ENCODE data around the gene KCNK6. TPM values are rescaled to one million over a fixed set of nuclear protein-coding genes. Genes with fewer than 3 reads are reported as not detected.
"Not testable (repeated sequence)": the region's sequence is repeated elsewhere in the genome, so short reads cannot be mapped to it uniquely, and the experiment has no call there.

Gene KCNK6
- total RNA-seq, 2 experiments from 2014 or later, result 13.5 to 13.7 TPM

DNA sequence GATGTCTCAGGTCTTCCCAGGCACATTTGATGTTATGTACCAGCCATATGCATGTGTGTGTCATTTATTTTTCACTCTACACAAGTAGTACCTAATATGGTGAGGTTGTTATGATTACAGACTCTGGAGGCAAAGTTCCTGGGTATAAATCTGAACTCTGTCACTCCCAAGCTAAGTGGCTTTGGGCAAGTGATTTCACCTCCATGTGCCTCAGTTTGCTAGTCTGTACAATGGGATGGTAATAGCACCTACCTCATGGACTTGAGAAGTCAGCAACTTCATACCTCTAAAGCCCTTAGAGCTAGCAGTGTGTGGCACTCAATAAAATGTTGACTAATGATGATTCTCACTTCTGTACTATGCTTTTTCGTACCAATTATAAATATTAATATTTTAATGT, 12.1 kb downstream of the KCNK6 start:
- no peaks in the 10 kb centered on the region for H3K27me3 Mint-ChIP-seq (ENCODE audit: low read depth)
- H3K9me3 Mint-ChIP-seq (ENCODE audit: insufficient read depth), result no peaks in the 10 kb centered on the region
- no peak for ATAC-seq
- peaks cover 25% of the 10 kb centered on the region for H3K36me3 Mint-ChIP-seq (ENCODE audit: low read depth)
- peaks cover under 1% of the 10 kb centered on the region for H3K4me1 Mint-ChIP-seq (ENCODE audit: low read depth)
- H3K27ac Mint-ChIP-seq, result no peak overlapping the region
- CTCF ChIA-PET, result interaction anchor here (1.1 to 3.4 kb wide), 4 partner anchors 12 to 97 kb away, joined by 4 to 23 read pairs (median 8); partner anchors contain the start of gene KCNK6
- H3K4me3 Mint-ChIP-seq, result no peak overlapping the region
- POLR2A ChIA-PET, result interaction anchor here (0.6 kb wide), 1 partner anchor 64 kb away, joined by 3 read pairs; no protein-coding TSS in a partner anchor
- no peak for DNase-seq

DNA sequence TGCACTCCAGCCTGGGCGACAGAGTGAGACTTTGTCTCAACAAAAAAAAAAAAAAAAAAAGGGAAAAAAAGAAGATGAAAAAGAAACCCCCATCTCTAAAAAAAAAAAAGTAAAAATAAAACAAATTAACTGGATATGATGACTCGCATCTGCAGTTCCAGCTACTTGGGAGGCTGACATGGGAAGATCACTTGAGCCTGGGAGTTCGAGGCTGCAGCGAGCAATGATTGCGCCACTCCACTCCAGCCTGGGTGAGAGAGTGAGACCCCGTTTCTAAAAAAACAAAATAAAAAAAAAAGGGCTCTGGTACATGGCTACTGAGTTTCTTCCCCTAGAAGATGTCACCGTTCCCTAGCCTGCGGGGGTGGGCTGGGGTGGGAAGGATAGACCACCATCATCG, 13.6 kb downstream of the KCNK6 start:
- Mint-ChIP-seq H3K27me3 (ENCODE audit: low read depth) (no peaks in the 10 kb centered on the region), H3K9me3 (ENCODE audit: insufficient read depth) (no peaks in the 10 kb centered on the region), H3K36me3 (ENCODE audit: low read depth) (peaks cover 19% of the 10 kb centered on the region), H3K4me3 (no peak overlapping the region), H3K27ac (no peak overlapping the region), H3K4me1 (ENCODE audit: low read depth) (peaks cover 8% of the 10 kb centered on the region)
- no peak for ATAC-seq
- ChIA-PET POLR2A (no interaction called here), CTCF (interaction anchor here (0.9 to 3.4 kb wide), 5 partner anchors 11 to 98 kb away, joined by 3 to 23 read pairs (median 3); no protein-coding TSS in a partner anchor)
- no peak for DNase-seq

DNA sequence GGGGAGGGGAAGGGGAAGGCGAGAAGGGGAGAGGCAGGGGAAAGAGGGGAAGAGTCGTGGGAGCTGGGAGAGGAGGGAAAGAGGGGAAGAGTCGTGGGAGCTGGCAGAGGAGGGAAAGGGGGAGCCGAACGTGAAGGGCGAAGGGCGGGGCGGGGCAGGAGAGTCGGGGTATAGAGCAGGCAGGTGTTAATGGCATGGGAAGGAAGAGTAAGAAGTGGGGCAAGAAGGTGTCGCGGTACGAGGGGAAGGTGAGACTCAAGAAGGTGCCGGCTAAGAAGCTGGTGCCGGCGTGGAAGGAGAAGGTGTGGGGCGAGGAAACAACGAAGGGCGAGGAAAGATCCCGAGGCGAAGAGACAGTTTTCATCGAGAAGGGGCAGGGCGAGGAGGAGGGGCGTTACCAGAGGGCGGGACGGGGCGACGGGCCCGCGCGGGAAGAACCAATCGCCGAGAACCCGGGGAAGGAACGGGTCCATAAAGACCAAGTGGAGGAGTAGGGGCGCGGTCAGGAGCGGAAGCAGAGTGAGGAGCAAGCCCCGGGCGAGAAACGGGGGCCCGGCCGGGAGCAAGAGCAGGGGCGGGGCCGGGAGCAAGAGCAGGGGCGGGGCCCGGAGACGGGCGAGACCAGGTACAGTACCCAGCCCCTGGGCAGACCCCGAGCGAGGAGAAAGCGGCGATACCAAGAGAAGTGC, 16.4 kb downstream of the KCNK6 start:
- DNase-seq (peak; percentile 96), ATAC-seq (peak; percentile 83)
- Mint-ChIP-seq H3K4me3 (peak overlapping the region; percentile 87), H3K36me3 (ENCODE audit: low read depth) (peaks cover 12% of the 10 kb centered on the region), H3K27ac (peak overlapping the region; percentile 98), H3K4me1 (ENCODE audit: low read depth) (peaks cover 11% of the 10 kb centered on the region), H3K9me3 (ENCODE audit: insufficient read depth) (no peaks in the 10 kb centered on the region), H3K27me3 (ENCODE audit: low read depth) (no peaks in the 10 kb centered on the region)
- CTCF ChIA-PET, result interaction anchor here (0.6 to 3.0 kb wide), 23 partner anchors 10 to 434 kb away, joined by 3 to 27 read pairs (median 4); partner anchors contain the start of genes C19orf33, FAM98C, GGN and KCNK6
- POLR2A ChIA-PET, result interaction anchor here (0.7 to 1.0 kb wide), 6 partner anchors 12 to 48 kb away, joined by 3 to 19 read pairs (median 3); partner anchors contain the start of gene PSMD8

DNA sequence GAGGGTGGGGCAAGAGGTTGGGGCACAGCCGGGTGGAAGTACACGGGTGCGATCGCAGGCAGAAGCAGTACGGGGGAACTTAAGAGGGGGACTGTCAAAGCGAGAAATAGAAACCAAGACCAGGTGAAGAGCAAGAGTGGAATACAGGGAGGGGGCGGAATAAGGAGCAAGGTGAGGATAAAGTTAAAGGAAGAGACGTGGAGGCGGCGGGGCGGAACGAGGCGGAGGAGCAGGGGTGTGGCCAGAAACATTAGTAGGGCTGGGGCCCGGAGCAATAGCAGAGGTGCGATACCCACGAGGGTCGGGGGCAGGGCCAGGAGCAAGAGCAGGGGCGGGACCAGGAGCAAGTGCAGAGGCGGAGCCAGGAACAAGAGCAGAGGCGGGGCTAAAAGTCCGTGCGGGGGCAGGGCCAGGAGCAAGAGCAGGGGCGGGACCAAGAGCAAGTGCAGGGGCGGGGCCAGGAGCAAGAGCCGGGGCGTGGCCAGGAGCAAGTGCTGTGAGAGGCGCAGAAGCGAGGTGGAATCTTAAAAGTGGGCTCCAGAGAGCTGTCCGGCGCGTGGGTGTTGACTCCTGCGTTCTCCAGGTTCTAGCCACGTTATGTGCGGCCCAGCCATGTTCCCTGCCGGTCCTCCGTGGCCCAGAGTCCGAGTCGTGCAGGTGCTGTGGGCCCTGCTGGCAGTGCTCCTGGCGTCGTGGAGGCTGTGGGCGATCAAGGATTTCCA, 17.2 kb downstream of the KCNK6 start:
- POLR2A ChIA-PET, result interaction anchor here (0.9 to 1.0 kb wide), 2 partner anchors 38 to 39 kb away, joined by 3 to 19 read pairs; partner anchors contain the start of gene PSMD8
- H3K27ac Mint-ChIP-seq, result peak overlapping the region; percentile 98
- ATAC-seq (peak; percentile 74), DNase-seq (peak; percentile 98)
- H3K27me3 Mint-ChIP-seq (ENCODE audit: low read depth), result no peaks in the 10 kb centered on the region
- peaks cover 11% of the 10 kb centered on the region for H3K4me1 Mint-ChIP-seq (ENCODE audit: low read depth)
- peak overlapping the region; percentile 87 for H3K4me3 Mint-ChIP-seq
- H3K36me3 Mint-ChIP-seq (ENCODE audit: low read depth), result peaks cover 12% of the 10 kb centered on the region
- no peaks in the 10 kb centered on the region for H3K9me3 Mint-ChIP-seq (ENCODE audit: insufficient read depth)
- CTCF ChIA-PET, result interaction anchor here (0.7 to 3.0 kb wide), 11 partner anchors 11 to 434 kb away, joined by 3 to 27 read pairs (median 8); partner anchors contain the start of genes PSMD8 and SPINT2

DNA sequence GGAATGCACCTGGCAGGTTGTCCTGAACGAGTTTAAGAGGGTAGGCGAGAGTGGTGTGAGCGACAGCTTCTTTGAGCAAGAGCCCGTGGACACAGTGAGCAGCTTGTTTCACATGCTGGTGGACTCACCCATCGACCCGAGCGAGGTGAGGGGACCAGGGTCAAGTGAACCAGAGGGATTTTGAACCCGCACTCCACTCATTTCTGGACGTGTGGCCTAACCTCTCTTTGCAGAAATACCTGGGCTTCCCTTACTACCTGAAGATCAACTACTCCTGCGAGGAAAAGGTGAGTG, 17.7 kb downstream of the KCNK6 start:
- H3K27me3 Mint-ChIP-seq (ENCODE audit: low read depth), result no peaks in the 10 kb centered on the region
- H3K4me3 Mint-ChIP-seq, result peak overlapping the region; percentile 87
- H3K36me3 Mint-ChIP-seq (ENCODE audit: low read depth), result peaks cover 12% of the 10 kb centered on the region
- ChIA-PET POLR2A (no interaction called here), CTCF (interaction anchor here (1.1 to 3.0 kb wide), 2 partner anchors 105 to 195 kb away, joined by 3 to 24 read pairs; no protein-coding TSS in a partner anchor)
- H3K27ac Mint-ChIP-seq, result peak overlapping the region; percentile 98
- no peak for ATAC-seq
- peaks cover 11% of the 10 kb centered on the region for H3K4me1 Mint-ChIP-seq (ENCODE audit: low read depth)
- no peaks in the 10 kb centered on the region for H3K9me3 Mint-ChIP-seq (ENCODE audit: insufficient read depth)
- no peak for DNase-seq

DNA sequence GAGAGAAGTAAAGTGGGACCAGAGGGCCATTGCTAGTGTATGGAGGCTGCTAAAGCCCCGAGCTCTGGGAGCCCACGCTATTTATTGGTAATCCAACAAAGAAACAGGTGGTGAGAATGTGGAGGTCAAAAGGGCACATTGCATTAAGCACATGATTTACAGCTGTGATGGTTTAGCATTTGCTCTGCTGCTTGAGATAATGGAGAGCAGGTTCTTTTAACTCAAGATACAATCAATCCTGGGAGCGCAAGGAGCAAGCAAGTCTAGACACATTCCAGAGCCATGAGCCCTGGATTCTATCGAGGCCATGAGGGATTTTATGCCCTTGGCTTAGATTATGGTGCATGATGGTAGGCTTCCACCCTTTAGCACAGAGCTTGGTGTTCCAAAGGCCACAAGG, 19.4 kb downstream of the KCNK6 start:
- DNase-seq; H3K9me3 Mint-ChIP-seq (ENCODE audit: insufficient read depth); ATAC-seq; H3K27me3 Mint-ChIP-seq (ENCODE audit: low read depth); H3K27ac Mint-ChIP-seq; H3K4me3 Mint-ChIP-seq: not testable (repeated sequence)
- ChIA-PET CTCF (interaction anchor here (1.4 kb wide), 1 partner anchor 105 kb away, joined by 3 read pairs; no protein-coding TSS in a partner anchor), POLR2A (interaction anchor here (1.5 kb wide), 1 partner anchor 36 kb away, joined by 7 read pairs; the partner anchor contains the start of gene PSMD8)
- peaks cover 11% of the 10 kb centered on the region for H3K4me1 Mint-ChIP-seq (ENCODE audit: low read depth)
- H3K36me3 Mint-ChIP-seq (ENCODE audit: low read depth), result peaks cover 14% of the 10 kb centered on the region

DNA sequence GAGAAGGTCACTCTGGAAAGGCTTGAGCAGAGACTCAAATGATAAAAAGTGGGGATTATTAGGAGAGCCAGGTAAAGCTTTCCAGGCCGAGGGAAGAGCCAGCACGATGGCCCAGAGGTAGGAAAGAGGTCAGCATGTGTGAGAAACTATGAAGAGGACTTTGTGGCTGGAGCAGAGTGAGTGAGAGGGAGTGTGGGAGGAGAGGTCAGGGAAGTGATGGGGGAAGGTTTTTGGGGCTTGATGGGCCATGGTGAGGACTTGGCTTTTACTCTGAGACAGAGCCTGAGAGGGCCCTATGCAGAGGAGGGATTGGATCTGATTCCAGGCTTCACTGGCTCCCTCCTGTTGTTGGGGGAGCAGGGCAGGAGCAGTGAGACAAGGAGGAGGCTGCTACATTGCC, 21.3 kb downstream of the KCNK6 start:
- ChIA-PET CTCF (no interaction called here), POLR2A (no interaction called here)
- H3K27ac Mint-ChIP-seq, result no peak overlapping the region
- ATAC-seq (no peak), DNase-seq (no peak)
- no peak overlapping the region for H3K4me3 Mint-ChIP-seq
- H3K4me1 Mint-ChIP-seq (ENCODE audit: low read depth), result peaks cover 11% of the 10 kb centered on the region
- no peaks in the 10 kb centered on the region for H3K27me3 Mint-ChIP-seq (ENCODE audit: low read depth)
- H3K36me3 Mint-ChIP-seq (ENCODE audit: low read depth), result peaks cover 14% of the 10 kb centered on the region
- no peaks in the 10 kb centered on the region for H3K9me3 Mint-ChIP-seq (ENCODE audit: insufficient read depth)

DNA sequence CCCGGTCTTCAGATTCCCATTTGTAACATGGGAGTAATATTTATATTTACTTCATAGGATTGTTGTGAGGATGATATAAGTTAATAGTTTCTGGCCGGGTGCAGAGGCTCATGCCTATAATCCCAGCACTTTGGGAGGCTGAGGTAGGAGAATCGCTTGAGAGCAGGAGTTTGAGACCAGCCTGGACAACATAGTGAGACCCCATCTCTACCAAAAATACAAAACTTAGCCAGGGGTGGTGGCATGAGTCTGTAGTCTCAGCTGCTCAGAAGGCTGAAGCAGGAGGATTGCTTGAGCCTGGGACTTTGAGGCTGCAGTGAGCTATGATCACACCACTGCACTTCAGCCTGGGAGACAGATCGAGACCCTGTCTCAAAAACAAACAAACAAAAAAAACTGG, 27.2 kb downstream of the KCNK6 start:
- no peak for DNase-seq
- ChIA-PET CTCF (no interaction called here), POLR2A (no interaction called here)
- Mint-ChIP-seq H3K9me3 (ENCODE audit: insufficient read depth) (no peaks in the 10 kb centered on the region), H3K4me3 (no peak overlapping the region), H3K27ac (no peak overlapping the region), H3K36me3 (ENCODE audit: low read depth) (peaks cover 3% of the 10 kb centered on the region), H3K27me3 (ENCODE audit: low read depth) (no peaks in the 10 kb centered on the region), H3K4me1 (ENCODE audit: low read depth) (no peaks in the 10 kb centered on the region)
- no peak for ATAC-seq

DNA sequence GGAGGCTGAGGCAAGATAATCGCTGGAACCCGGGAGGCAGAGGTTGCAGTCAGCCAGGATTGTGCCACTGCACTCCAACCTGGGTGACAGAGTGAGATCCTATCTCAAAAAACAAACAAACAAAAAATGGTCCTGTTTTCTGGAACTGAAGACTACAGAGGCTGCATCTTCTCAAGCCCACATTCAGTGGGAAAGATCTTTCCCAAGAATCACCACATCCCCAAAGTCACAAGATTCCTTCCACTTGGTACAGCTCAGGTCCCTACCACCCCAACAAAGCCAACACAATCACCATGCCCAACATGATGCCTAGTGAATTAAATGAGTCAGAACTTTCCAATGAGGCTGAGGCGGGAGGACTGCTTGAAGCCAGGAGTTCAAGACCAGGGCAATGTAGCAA, 31.2 kb downstream of the KCNK6 start:
- H3K4me1 Mint-ChIP-seq (ENCODE audit: low read depth), result no peaks in the 10 kb centered on the region
- DNase-seq (no peak), ATAC-seq (no peak)
- H3K36me3 Mint-ChIP-seq (ENCODE audit: low read depth), result no peaks in the 10 kb centered on the region
- POLR2A ChIA-PET, result interaction anchor here (1.1 kb wide), 1 partner anchor 11 kb away, joined by 3 read pairs; no protein-coding TSS in a partner anchor
- no peak overlapping the region for H3K4me3 Mint-ChIP-seq
- H3K9me3 Mint-ChIP-seq (ENCODE audit: insufficient read depth), result no peaks in the 10 kb centered on the region
- no peak overlapping the region for H3K27ac Mint-ChIP-seq
- H3K27me3 Mint-ChIP-seq (ENCODE audit: low read depth), result no peaks in the 10 kb centered on the region
- CTCF ChIA-PET, result no interaction called here

DNA sequence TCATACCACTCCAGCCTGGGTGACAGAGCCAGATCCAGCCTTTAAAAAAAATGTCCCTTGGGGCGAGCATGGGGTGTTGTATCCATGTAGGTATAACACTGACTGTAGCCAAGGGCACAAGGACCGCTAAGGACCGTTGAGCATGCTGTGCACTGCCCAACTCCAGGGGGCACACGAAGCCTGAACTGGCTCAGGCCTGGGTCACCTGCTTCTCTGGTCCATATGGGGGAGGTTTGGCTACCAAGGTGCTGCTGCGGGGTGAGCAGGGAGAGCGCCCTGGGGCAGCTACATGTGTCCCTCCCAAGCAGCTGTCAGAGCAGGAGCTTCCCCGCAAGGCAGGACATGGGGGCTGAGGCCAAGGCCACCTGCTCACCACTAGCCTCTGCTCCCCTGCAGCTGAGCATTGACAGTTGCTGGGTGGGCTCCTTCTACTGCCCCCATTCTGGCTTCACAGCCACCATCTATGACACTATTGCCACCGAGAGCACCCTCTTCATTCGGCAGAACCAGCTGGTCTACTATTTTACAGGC, 32.3 kb downstream of the KCNK6 start:
- CTCF ChIA-PET, result no interaction called here
- H3K27ac Mint-ChIP-seq, result no peak overlapping the region

DNA sequence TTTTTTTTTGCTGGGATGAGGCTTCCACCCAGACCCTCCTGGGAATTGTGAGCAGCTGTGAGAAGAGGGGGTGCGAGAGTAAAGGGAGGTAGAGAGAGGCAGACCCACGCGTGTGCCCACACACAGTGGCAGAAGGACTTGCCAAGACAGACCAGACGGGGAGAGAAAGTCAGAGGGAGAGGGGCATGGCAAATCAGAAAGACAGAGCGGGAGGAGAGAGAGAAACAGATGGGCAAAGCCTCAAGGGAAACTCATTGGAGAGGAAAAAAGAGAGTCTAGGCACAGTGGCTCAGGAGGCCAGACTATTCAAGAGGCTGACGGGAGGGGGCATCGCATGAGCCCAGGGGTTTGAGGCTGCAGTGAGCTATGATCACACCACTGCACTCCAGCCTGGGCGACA, 33.0 kb downstream of the KCNK6 start:
- ChIA-PET POLR2A (no interaction called here), CTCF (interaction anchor here (1.2 kb wide), 1 partner anchor 126 kb away, joined by 5 read pairs; no protein-coding TSS in a partner anchor)
- Mint-ChIP-seq H3K9me3 (ENCODE audit: insufficient read depth) (no peaks in the 10 kb centered on the region), H3K27ac (no peak overlapping the region), H3K36me3 (ENCODE audit: low read depth) (no peaks in the 10 kb centered on the region), H3K27me3 (ENCODE audit: low read depth) (peaks cover 4% of the 10 kb centered on the region), H3K4me1 (ENCODE audit: low read depth) (no peaks in the 10 kb centered on the region), H3K4me3 (no peak overlapping the region)
- DNase-seq, result no peak
- ATAC-seq, result no peak

More for the DNA sequence above, 32.3 kb downstream of the KCNK6 start:
- POLR2A ChIA-PET, result interaction anchor here (1.1 kb wide), 1 partner anchor 10 kb away, joined by 3 read pairs; no protein-coding TSS in a partner anchor
- no peak overlapping the region for H3K4me3 Mint-ChIP-seq
- no peaks in the 10 kb centered on the region for H3K9me3 Mint-ChIP-seq (ENCODE audit: insufficient read depth)
- peaks cover 4% of the 10 kb centered on the region for H3K27me3 Mint-ChIP-seq (ENCODE audit: low read depth)
- no peaks in the 10 kb centered on the region for H3K36me3 Mint-ChIP-seq (ENCODE audit: low read depth)
- peak; percentile 15 for ATAC-seq
- no peaks in the 10 kb centered on the region for H3K4me1 Mint-ChIP-seq (ENCODE audit: low read depth)
- no peak for DNase-seq
